ENCODE results near the gene TRAF3IP3. TPM values are rescaled to one million over a fixed set of nuclear protein-coding genes. Genes with fewer than 3 reads are reported as not detected.

TRAF3IP3 gene
- total and polyA plus RNA-seq, 2 of the 13 experiments (the other 11 are each of a cell fraction or from before 2014, with no cell fraction given) = not detected

- TF ChIP-seq STAT6 (CRISPR knock-in tag; IDR thresholded peaks at IDR 0.05; ENCODE audit: borderline replicate concordance) (no peak), HOXA3 (CRISPR knock-in tag; IDR thresholded peaks at IDR 0.05) (no peak), CHD2 (IDR thresholded peaks at IDR 0.05; ENCODE audit: low read depth, low read length) (no peak), HDAC1 (CRISPR knock-in tag; IDR thresholded peaks at IDR 0.05) (no peak)
These were observed 46.9 kb downstream of the TRAF3IP3 start (continued) for GRCh38 chr1:209802780-209803152.

- CTCF ChIA-PET (ENCODE audit: low intra/inter-chr PET ratio, low total read pairs) = no interaction called here
- TF ChIP-seq GMEB1 (CRISPR knock-in tag; IDR thresholded peaks at IDR 0.05; ENCODE audit: borderline replicate concordance) (no peak), ZNF629 (CRISPR knock-in tag; conservative IDR thresholded peaks at IDR 0.05) (no peak), ATF5 (CRISPR knock-in tag; IDR thresholded peaks at IDR 0.05; ENCODE audit: low read depth) (no peak), ZC3H13 (CRISPR knock-in tag; IDR thresholded peaks at IDR 0.05) (no peak), HNF1A (IDR thresholded peaks at IDR 0.05; ENCODE audit: low read depth) (no peak), HNF1A (CRISPR knock-in tag; IDR thresholded peaks at IDR 0.05; ENCODE audit: borderline replicate concordance) (no peak), HIVEP1 (CRISPR knock-in tag; IDR thresholded peaks at IDR 0.05) (no peak), MAFK (conservative IDR thresholded peaks at IDR 0.05 in 1 of 2, IDR thresholded peaks at IDR 0.05 in 1 of 2; ENCODE audit: low read length in 2 of 2) (no peak), CREB1 (IDR thresholded peaks at IDR 0.05) (peak; percentile 81), CREB1 (CRISPR knock-in tag; IDR thresholded peaks at IDR 0.05) (no peak), TEAD2 (CRISPR knock-in tag; IDR thresholded peaks at IDR 0.05) (no peak)
These were observed 47.7 kb downstream of the TRAF3IP3 start for GRCh38 chr1:209803568-209803967.

More at GRCh38 chr1:209803568-209803967, 47.7 kb downstream of the TRAF3IP3 start:
- Histone ChIP-seq H3K9ac (ENCODE audit: insufficient read depth, low read depth, low read length) (no peak overlapping the region), H3K36me3 (replicated peaks in 1 of 2; ENCODE audit: control insufficient read depth in 1 of 2, insufficient read depth in 2 of 2, low read length in 2 of 2) (no peaks in the 10 kb centered on the region), H3K4me2 (ENCODE audit: low read depth, low read length) (no peak overlapping the region), H3K4me3 (replicated peaks in 1 of 3; ENCODE audit: insufficient read depth in 1 of 3, low read depth in 2 of 3, low read length in 3 of 3) (no peak overlapping the region), H3K4me1 (ENCODE audit: insufficient read depth, low read length) (no peaks in the 10 kb centered on the region), H2AFZ (ENCODE audit: low read length) (no peak overlapping the region), H3K79me2 (ENCODE audit: insufficient read depth, low read length) (no peaks in the 10 kb centered on the region), H3K27me3 (ENCODE audit: control insufficient read depth in 1 of 2, insufficient read depth in 2 of 2, low read length in 2 of 2) (peaks cover 1 to 11% of the 10 kb centered on the region in 2 experiments; a peak in 1 of 5 replicates), H3K9me3 (ENCODE audit: low read length) (no peaks in the 10 kb centered on the region), H3K27ac (ENCODE audit: extremely low read length, insufficient read depth, low read length) (no peak overlapping the region), H4K20me1 (ENCODE audit: insufficient read depth, low read length) (no peaks in the 10 kb centered on the region)
- POLR2A ChIA-PET = no interaction called here
- WGBS (ENCODE audit: low lambda C conversion rate) = 9% methylated on average over 1 of the region's 1 CpG
- no peak for FAIRE-seq
- intact Hi-C loops (cut with micrococcal nuclease; ENCODE audit: unreplicated experiment) = no loop called here
- in situ Hi-C loops (cut with HindIII; ENCODE audit: extremely low pct_ligation_motif_present, low pct_unique_long_range_greater_than_20kb) = no loop called here
- DNase-seq (ENCODE audit: low spot score) = no peak
- BruUV-seq (replicated peaks) = no TSS peak
- ATAC-seq = no peak

All from HepG2 (cell line).